H1 (cell line): ENCODE measurements around the gene USP20. TPM values are rescaled to one million over a fixed set of nuclear protein-coding genes. Genes with fewer than 3 reads are reported as not detected.

Source experiments
- ATF3 ChIP-seq: IDR thresholded peaks from 2 replicates; pipeline ENCODE4 v1.6.1; 2011; ENCODE audit warnings: low read depth, mild to moderate bottlenecking, low read length; ENCODE audit not compliant: insufficient read depth
- BACH1 ChIP-seq: IDR thresholded peaks from 2 replicates; pipeline ENCODE4 v1.6.1; 2012; ENCODE audit warnings: low read length, improper control_type of control experiment
- BCL11A ChIP-seq, 2 experiments: IDR thresholded peaks; one replicate each; pipeline ENCODE4 v1.6.1; 2011; ENCODE audit warnings: low read depth in 2 of 2, low read length in 2 of 2, mild to moderate bottlenecking in 2 of 2
- EP300 ChIP-seq, 2 experiments: IDR thresholded peaks; 1 replicate in 1 of 2; 2 replicates in 1 of 2; pipeline ENCODE4 v1.6.1; 2011 to 2012; ENCODE audit warnings: low read depth in 2 of 2, low read length in 2 of 2, mild to moderate bottlenecking in 2 of 2, borderline replicate concordance in 1 of 2, inconsistent platforms in 1 of 2, moderate library complexity in 1 of 2
- KDM1A ChIP-seq: fragments of 200-600, 300-600 bp; sonication (generic); IDR thresholded peaks from 2 replicates; pipeline ENCODE4 v1.7.1; 2016; ENCODE audit warnings: mild to moderate bottlenecking, low read length, borderline replicate concordance
- SP2 ChIP-seq: IDR thresholded peaks from 2 replicates; pipeline ENCODE4 v1.6.1; 2012; ENCODE audit warnings: mild to moderate bottlenecking, low read length, inconsistent platforms
- SRF ChIP-seq: IDR thresholded peaks from 2 replicates; pipeline ENCODE4 v1.6.1; 2011; ENCODE audit warnings: mild to moderate bottlenecking, low read depth, low read length, moderate library complexity
- USF2 ChIP-seq: IDR thresholded peaks from 2 replicates; pipeline ENCODE4 v1.6.1; 2011; ENCODE audit warnings: low read length, improper control_type of control experiment
- polyA plus RNA-seq, 7 experiments: library from polyadenylated mRNA; depleted of rRNA in 3 of 7; stranded (reverse) in 5 of 7; unstranded in 2 of 7; fragments of >200 nt in 5 of 7; fragments of 200-250 nt in 2 of 7; gene quantifications; 1 replicate in 5 of 7; 2 replicates in 1 of 7; 4 replicates in 1 of 7; pipeline versions ENCODE4 v1.2.1 to v1.2.3, GENCODE V29; 2011 to 2013; ENCODE audit warnings: missing spikeins in 2 of 7, mixed read lengths in 2 of 7
- total RNA-seq: library from RNA; stranded (reverse); fragmentation: NEBNext Ultra II Directional; extraction: Animal tissue kit (Norgen Biotek cat#: 25700); gene quantifications from 2 replicates; pipeline ENCODE4 v1.2.1, GENCODE V29; 2021

The USP20 gene
- total and polyA plus RNA-seq, 2 of the 8 experiments (the other 6 are each of a cell fraction or from before 2014, with no cell fraction given) = 13.4 to 23.0 TPM

GRCh38 chr9:129848712-129849441 lies 13.6 kb downstream of the USP20 start (continued):
- no peak for TF ChIP-seq EP300 (IDR thresholded peaks at IDR 0.05; ENCODE audit: borderline replicate concordance in 1 of 2, low read depth in 2 of 2, low read length in 2 of 2)
- no peak for TF ChIP-seq BCL11A (IDR thresholded peaks at IDR 0.05; ENCODE audit: low read depth in 2 of 2, low read length in 2 of 2)
- no peak for TF ChIP-seq KDM1A
- no peak for TF ChIP-seq BACH1
- no peak for TF ChIP-seq SRF
- no peak for TF ChIP-seq ATF3
- TF ChIP-seq USF2 = no peak
- TF ChIP-seq SP2 = no peak
- TF ChIP-seq, all 59 proteins: peak for 0
